Loucy (cell line): ENCODE results near the gene INPP5K.

ENCODE experiments used
- H2AFZ ChIP-seq: fragments of 200-600 bp; sonication (generic); 2 replicates; pipeline ENCODE4 v1.6.0; 2016; ENCODE audit warnings: antibody characterized with exemption, mild to moderate bottlenecking, low read length, moderate library complexity
- H3F3A ChIP-seq: fragments of 200-600 bp; 2 replicates; pipeline ENCODE4 v1.6.0; 2016; ENCODE audit warnings: antibody characterized with exemption, low read depth, mild to moderate bottlenecking
- H3K27me3 ChIP-seq: fragments of 200-600 bp; sonication (generic); 2 replicates; pipeline ENCODE4 v1.6.1; 2014; ENCODE audit warnings: low read length, mild to moderate bottlenecking; ENCODE audit not compliant: insufficient read depth, poor library complexity, severe bottlenecking
- H3K36me3 ChIP-seq: fragments of 200-600 bp; sonication (generic); 2 replicates; pipeline ENCODE4 v1.6.1; 2016; ENCODE audit warnings: low read length; ENCODE audit not compliant: insufficient read depth
- H3K4me1 ChIP-seq: fragments of 200-600 bp; sonication (generic); 2 replicates; pipeline ENCODE4 v1.5.1; 2014; ENCODE audit warnings: low read length, mild to moderate bottlenecking; ENCODE audit not compliant: insufficient read depth, poor library complexity, severe bottlenecking
- H3K4me2 ChIP-seq: fragments of 200-600 bp; sonication (generic); 2 replicates; pipeline ENCODE4 v1.6.0; 2014; ENCODE audit warnings: antibody characterized with exemption, low read length, low read depth, mild to moderate bottlenecking; ENCODE audit not compliant: poor library complexity, severe bottlenecking
- H3K4me3 ChIP-seq: fragments of 200-600 bp; sonication (generic); 2 replicates; pipeline ENCODE4 v1.5.1; 2014; ENCODE audit warnings: low read length, mild to moderate bottlenecking, mixed read lengths; ENCODE audit not compliant: poor library complexity, severe bottlenecking
- H3K79me2 ChIP-seq: fragments of 200-600 bp; sonication (generic); 2 replicates; pipeline ENCODE4 v1.6.1; 2014; ENCODE audit warnings: low read length; ENCODE audit not compliant: insufficient read depth
- H3K9ac ChIP-seq: fragments of 200-600 bp; sonication (generic); 2 replicates; pipeline ENCODE4 v1.6.0; 2014; ENCODE audit warnings: mild to moderate bottlenecking, low read depth, low read length, moderate library complexity; ENCODE audit not compliant: poor library complexity, severe bottlenecking
- H3K9me2 ChIP-seq: fragments of 200-600 bp; sonication (generic); replicated peaks from 2 replicates; pipeline ENCODE4 v1.6.1; 2016; ENCODE audit warnings: low read depth, low read length, mixed read lengths
- H3K9me3 ChIP-seq: fragments of 200-600 bp; sonication (generic); 2 replicates; pipeline ENCODE4 v1.6.1; 2014; ENCODE audit warnings: mild to moderate bottlenecking, antibody characterized with exemption, low read length, low read depth; ENCODE audit not compliant: insufficient read depth
- H4K20me1 ChIP-seq: fragments of 200-600 bp; sonication (generic); 2 replicates; pipeline ENCODE4 v1.6.0; 2014; ENCODE audit warnings: antibody characterized with exemption, low read length, mild to moderate bottlenecking; ENCODE audit not compliant: insufficient read depth, poor library complexity, severe bottlenecking
- EZH2phosphoT487 ChIP-seq: fragments of 200-600 bp; IDR thresholded peaks from 2 replicates; pipeline ENCODE4 v1.6.1; 2018; ENCODE audit warnings: antibody characterized with exemption, mild to moderate bottlenecking, moderate library complexity, borderline replicate concordance
- TF ChIP-seq, protein P1 (sequence below): fragments of 200-600 bp; sonication (generic); conservative IDR thresholded peaks from 2 replicates; pipeline ENCODE4 v1.5.1; 2014; ENCODE audit warnings: mild to moderate bottlenecking, antibody characterized with exemption, low read length

The INPP5K gene

DNA sequence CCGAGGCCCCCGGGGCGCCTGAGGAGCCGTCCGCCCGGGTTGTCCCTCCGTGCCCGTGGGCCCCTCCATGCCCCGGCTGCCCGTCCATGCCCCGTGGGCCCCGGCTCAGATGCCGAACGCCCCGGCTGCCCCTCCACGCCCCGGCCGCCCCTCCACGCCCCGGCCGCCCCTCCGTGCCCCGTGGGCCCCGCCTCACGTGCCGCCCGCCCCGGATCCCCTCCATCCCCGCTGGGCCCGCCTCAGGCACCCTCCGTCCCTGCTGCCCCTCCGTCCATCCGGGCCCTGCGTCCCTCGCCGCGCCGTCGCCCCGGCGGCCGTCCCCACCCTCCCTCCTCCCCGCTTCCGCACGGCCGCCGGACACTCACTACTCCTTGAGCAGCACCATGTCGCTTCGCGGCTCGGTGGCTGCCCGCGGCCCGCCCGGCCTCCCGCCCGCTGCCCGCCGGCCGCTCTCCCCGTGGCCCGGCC lies 45.8 kb upstream of the INPP5K start:
- Histone ChIP-seq H3K4me1 (peaks cover 33% of the 10 kb centered on the region), H3K9me3 (no peaks in the 10 kb centered on the region), H3K27me3 (no peaks in the 10 kb centered on the region), H3K36me3 (peaks cover 3% of the 10 kb centered on the region; the same call in 1 of the 2 replicates), H2AFZ (no peak overlapping the region), H3K4me3 (peak overlapping the region; percentile 78), H3K79me2 (peaks cover 49% of the 10 kb centered on the region), H3F3A (no peaks in the 10 kb centered on the region), H4K20me1 (peaks cover 31% of the 10 kb centered on the region), H3K4me2 (peak overlapping the region; percentile 81), H3K9me2 (no peaks in the 10 kb centered on the region), H3K9ac (peak overlapping the region; percentile 77)
- TF ChIP-seq, protein P1, sequence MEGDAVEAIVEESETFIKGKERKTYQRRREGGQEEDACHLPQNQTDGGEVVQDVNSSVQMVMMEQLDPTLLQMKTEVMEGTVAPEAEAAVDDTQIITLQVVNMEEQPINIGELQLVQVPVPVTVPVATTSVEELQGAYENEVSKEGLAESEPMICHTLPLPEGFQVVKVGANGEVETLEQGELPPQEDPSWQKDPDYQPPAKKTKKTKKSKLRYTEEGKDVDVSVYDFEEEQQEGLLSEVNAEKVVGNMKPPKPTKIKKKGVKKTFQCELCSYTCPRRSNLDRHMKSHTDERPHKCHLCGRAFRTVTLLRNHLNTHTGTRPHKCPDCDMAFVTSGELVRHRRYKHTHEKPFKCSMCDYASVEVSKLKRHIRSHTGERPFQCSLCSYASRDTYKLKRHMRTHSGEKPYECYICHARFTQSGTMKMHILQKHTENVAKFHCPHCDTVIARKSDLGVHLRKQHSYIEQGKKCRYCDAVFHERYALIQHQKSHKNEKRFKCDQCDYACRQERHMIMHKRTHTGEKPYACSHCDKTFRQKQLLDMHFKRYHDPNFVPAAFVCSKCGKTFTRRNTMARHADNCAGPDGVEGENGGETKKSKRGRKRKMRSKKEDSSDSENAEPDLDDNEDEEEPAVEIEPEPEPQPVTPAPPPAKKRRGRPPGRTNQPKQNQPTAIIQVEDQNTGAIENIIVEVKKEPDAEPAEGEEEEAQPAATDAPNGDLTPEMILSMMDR = no peak
- TF ChIP-seq EZH2phosphoT487 = no peak

DNA sequence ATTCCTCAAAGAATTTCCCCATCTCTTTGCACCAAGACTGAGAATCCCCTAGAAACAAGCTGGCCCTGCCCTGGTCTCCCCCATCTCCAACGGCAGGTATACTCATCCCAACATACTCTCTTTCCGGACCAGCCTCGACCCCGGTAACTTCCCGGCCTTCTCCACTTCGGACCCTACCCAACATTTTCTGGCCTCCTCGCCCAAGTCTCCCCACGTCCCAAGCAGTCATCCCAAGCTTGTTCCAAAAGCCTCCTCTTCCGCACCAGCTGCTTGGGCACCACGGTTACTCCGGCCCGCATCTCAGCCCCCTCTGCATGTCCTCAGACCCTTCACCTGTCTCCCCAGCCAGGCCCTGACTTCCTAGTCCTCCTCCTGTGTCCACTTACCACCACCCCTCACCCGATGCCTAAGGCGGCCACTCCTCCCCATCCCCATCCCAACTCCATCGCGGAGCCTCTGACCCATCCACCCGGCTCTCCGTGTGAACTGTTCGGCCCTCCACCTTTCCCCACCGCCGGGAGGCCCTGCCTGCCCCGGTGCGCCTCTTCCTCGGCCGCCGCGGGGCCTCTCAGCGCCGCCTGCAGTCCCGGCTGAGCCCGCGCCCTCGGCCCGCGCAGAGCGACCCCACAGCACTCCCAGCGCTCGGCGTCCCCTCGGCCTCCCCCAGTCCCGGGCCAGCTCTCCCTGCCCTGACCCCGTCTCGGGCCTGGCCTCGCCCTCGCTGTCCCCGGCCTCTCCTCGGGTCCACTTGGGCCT lies 45.2 kb upstream of the INPP5K start:
- H2AFZ ChIP-seq = no peak overlapping the region
- H3K4me2 ChIP-seq = peak overlapping the region; percentile 81

GRCh38 chr17:1560858-1561355 lies 44.5 kb upstream of the INPP5K start:
- H3K79me2 ChIP-seq = peaks cover 51% of the 10 kb centered on the region
- no peak for TF ChIP-seq EZH2phosphoT487
- TF ChIP-seq, protein P1 = no peak

More for the DNA sequence above, 45.2 kb upstream of the INPP5K start:
- Histone ChIP-seq H3K79me2 (peaks cover 51% of the 10 kb centered on the region), H4K20me1 (peaks cover 31% of the 10 kb centered on the region), H3K36me3 (peaks cover 3% of the 10 kb centered on the region; the same call in 1 of the 2 replicates), H3K9me3 (no peaks in the 10 kb centered on the region), H3K9ac (peak overlapping the region; percentile 77), H3K27me3 (no peaks in the 10 kb centered on the region), H3K4me3 (peak overlapping the region; percentile 78), H3K9me2 (no peaks in the 10 kb centered on the region), H3F3A (no peaks in the 10 kb centered on the region), H3K4me1 (peaks cover 28% of the 10 kb centered on the region)
- TF ChIP-seq, protein P1 = peak; percentile 38
- no peak for TF ChIP-seq EZH2phosphoT487

More at GRCh38 chr17:1560858-1561355, 44.5 kb upstream of the INPP5K start:
- peaks cover 31% of the 10 kb centered on the region for H4K20me1 ChIP-seq
- peak overlapping the region; percentile 78 for H3K4me3 ChIP-seq
- peak overlapping the region; percentile 81 for H3K4me2 ChIP-seq
- no peaks in the 10 kb centered on the region for H3K9me2 ChIP-seq
- no peaks in the 10 kb centered on the region for H3K9me3 ChIP-seq
- H3K4me1 ChIP-seq = peaks cover 24% of the 10 kb centered on the region
- peak overlapping the region; percentile 77 for H3K9ac ChIP-seq
- H2AFZ ChIP-seq = no peak overlapping the region
- H3F3A ChIP-seq = no peaks in the 10 kb centered on the region
- peaks cover 3% of the 10 kb centered on the region; the same call in 1 of the 2 replicates for H3K36me3 ChIP-seq
- no peaks in the 10 kb centered on the region for H3K27me3 ChIP-seq
